ENCODE data around the gene RINT1.
"Not testable (repeated sequence)": the region's sequence is repeated elsewhere in the genome, so short reads cannot be mapped to it uniquely, and the experiment has no call there.

Gene RINT1

GRCh38 chr7:105531792-105532671 is at the start of gene RINT1:
TSS of gene RINT1 (plus strand) at chr7:105532201. CDS start at chr7:105532316, 115 bp downstream.
- peak; percentile 77 to 83 for DNase-seq (ENCODE audit: low read depth in 1 of 2, low spot score in 1 of 2)

DNA sequence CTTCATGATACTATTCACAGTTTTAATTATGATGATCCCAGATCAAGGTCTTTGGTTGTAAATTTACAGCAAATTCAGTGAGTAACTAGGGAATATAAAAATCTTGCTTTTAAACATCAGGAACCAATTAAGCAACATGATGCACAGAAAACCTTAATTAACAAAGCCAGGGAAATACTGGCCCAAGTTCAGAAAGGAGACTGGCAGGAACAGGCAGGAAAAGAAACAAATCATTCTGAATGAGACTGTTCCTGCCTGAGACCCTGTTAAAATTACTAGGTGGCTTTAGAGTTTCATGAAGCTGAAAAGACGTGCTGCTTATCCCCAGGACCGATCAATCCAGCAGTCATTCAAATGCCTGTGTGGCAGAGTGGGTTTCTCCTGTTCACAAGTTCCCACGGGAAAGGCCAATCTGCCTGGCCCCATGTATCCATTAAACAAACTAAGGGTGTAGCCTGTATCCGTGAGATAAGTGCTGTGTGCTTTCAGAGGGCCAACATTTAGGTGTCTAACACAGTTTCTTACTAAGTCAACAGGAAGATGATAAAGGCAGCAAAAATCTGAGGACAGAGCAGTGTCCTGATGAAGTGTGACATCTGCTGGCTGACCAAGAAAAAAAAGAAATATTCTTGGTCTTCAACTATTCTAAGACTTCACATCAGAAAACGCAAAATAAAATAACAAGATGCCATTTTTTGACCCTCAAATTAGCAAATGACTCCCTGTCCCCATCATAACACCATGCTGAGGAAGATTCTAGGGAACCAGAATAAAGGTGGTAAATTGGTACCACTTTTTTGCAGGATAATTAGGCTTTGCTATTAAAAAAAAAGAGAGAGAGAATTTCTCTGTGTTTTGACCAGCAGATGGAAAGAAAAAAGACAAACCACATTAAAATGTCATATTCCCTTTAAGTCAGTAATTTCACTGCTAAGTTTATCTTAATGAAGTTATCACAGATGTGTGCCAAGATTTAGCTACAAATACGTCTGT is 44.1 kb upstream of the RINT1 start:
- no peak for DNase-seq (ENCODE audit: low read depth in 1 of 2, low spot score in 1 of 2)

DNA sequence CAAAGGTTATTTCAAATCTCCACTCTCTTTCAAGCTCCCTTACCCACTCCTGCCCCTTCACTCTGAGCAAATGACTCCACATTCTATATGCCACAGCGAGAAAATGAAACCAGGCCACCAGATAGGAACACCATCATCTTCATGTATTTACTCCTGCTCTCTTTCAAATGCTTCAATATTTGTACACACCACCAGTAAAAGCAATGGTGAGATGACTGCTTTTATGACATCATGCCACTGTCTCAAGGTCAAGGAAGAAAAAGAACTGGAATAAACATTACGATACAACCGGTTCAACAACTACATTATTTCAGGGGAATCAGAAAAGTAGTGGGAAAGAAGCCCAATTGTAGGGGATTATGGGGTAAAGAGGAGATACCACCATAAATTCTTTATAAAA is 42.6 kb upstream of the RINT1 start:
- DNase-seq (ENCODE audit: low read depth in 1 of 2, low spot score in 1 of 2) = no peak

DNA sequence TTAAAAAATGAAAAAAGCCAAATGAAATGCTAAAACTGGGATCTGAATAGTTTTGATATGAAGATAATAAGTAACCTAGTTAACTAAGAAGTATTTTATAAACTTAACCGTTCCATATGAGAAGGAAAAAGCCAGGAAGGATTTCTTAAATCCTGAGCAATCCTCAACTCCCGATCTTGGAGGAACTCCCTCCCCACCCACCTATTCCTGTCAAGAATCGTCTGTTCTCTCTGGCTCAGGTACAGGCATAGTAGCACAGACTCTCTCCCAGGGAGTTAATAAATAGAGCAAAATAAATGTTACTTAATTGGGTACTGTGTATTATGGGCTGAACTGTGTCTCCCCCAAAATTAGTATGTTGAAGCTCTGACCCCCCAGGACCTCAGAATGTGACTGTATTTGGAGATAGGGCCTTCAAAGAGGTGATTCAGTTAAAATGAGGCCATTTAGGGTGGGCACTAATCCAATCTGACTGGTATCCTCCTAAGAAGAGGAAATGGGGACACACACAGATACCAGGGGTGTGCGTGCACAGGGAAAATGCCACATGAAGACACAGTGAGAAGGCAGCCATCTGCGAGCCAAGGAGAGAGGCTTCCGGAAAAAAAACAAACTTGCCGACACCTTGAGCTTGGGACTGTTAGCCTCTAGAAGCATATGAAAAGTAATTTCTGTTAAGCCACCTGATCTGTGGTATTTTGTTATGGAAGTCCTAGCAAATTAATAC is 38.6 kb upstream of the RINT1 start:
- no peak for DNase-seq (ENCODE audit: low read depth in 1 of 2, low spot score in 1 of 2)

GRCh38 chr7:105493923-105494315 is 38.1 kb upstream of the RINT1 start:
- DNase-seq (ENCODE audit: low read depth in 1 of 2, low spot score in 1 of 2) = no peak

DNA sequence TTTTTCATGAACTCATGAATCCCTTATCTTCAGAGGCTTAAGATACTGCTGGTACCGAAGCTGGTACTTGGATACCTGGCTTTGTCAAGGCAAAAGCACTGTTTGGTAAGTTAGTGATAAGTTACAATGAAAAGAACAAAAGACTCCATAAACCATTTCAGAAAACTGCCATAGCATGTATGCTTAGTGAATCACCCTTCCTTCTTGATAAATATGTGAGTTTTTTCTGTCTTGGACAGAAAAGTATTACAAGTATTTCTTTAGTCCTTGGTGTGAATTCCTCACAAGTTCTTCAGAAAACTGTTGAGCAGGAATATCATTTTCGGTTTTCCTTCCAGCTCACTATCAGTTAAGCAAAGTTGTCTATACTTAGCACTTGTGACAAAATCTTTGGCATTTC is 35.5 kb upstream of the RINT1 start:
- DNase-seq (ENCODE audit: low read depth in 1 of 2, low spot score in 1 of 2) = no peak

GRCh38 chr7:105497016-105497415 is 35.0 kb upstream of the RINT1 start:
- DNase-seq (ENCODE audit: low read depth in 1 of 2, low spot score in 1 of 2) = no peak

DNA sequence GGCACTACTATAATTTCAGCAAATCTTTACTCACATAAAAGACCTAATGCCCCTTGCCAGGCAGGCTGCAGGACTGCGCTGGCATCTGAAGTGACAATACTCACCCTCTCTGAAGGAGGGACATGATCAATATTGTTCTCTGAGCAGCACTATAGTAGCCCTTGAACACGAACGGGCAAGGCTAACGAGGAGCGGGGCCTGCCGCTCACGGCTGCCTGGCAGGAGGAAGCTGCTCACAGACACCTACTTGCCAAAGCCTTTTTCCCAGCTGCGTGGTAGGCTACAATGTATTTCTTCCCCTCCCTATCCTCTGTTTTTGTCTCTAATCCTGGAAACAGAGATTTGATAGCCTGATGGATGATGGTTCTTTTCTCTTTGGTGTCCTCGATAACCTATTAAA is 29.8 kb upstream of the RINT1 start:
- no peak for DNase-seq (ENCODE audit: low read depth in 1 of 2, low spot score in 1 of 2)

- DNase-seq (ENCODE audit: low read depth in 1 of 2, low spot score in 1 of 2) = no peak
These were observed 19.6 kb upstream of the RINT1 start for GRCh38 chr7:105512415-105512814.

DNA sequence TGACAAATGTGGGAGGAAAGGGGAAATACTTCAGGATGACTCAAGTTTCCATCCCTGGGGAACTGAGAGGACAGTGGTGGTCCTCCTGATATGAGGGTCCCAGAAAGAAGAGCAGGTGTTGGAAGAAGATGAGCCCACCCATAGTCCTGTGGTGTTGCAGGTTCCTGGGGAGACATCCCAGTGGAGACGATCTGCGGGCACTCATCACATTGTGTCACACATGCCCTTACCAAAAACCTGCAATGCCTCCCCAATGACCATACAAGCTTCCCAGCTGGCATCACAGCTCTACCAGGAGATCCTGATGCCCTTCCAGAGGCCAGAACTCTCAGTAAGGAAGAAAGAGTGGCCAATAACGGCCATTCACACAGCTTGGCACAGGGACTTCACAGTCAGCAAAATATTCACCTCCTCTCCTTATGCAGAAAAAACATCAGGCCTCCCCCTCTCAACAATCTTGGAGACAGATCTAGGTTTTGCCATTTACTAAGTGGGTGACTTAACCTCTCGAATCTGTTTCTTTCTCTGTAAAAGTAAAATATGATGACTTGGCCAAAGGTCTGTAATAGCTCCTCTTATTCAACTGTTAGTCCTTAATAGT is 19.0 kb upstream of the RINT1 start:
- DNase-seq (ENCODE audit: low read depth in 1 of 2, low spot score in 1 of 2) = no peak

DNA sequence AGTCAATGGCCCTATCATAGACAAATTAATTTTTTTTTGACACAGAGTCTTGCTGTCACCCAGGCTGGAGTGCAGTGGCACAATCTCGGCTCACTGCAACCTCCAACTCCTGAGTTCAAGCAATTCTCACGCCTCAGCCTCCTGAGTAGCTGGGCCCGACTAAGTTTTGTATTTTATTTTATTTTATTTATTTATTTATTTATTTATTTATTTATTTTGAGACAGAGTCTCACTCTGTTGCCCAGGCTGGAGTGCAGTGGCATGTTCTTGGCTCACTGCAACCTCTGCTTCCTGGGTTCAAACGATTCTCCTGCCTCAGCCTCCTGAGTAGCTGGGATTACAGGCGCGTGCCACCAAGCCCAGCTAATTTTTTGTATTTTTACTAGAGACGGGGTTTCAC is 16.4 kb upstream of the RINT1 start:
- DNase-seq (ENCODE audit: low read depth in 1 of 2, low spot score in 1 of 2) = not testable (repeated sequence)

- no peak for DNase-seq (ENCODE audit: low read depth in 1 of 2, low spot score in 1 of 2)
These were observed 12.6 kb upstream of the RINT1 start for GRCh38 chr7:105519353-105519752.

DNA sequence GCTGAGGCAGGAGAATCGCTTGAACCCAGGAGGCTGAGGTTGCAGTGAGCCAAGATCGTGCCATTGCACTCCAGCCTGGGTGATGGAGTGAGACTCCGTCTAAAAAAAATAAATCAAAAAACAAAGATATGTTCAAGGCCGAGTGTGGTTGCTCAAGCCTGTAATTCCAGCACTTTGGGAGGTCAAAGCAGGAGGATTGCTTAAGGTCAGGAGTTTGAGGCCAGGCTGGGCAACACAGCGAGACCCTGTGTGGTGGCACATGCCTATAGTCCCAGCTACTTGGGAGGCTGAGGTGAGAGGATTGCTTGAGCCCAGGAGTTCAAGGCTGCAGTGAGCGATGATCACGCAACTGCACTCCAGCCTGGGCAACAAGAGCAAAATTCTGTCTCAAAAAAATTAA is 11.4 kb upstream of the RINT1 start:
- DNase-seq (ENCODE audit: low read depth in 1 of 2, low spot score in 1 of 2) = not testable (repeated sequence)

- peak in 1 of 2 donors; percentile 8 for DNase-seq (ENCODE audit: low read depth in 1 of 2, low spot score in 1 of 2)
These were observed 10.8 kb upstream of the RINT1 start for GRCh38 chr7:105521027-105521716.

GRCh38 chr7:105521717-105522463 is 10.1 kb upstream of the RINT1 start, which contains the start of gene PUS7:
TSS of gene PUS7 (minus strand) at chr7:105522271. CDS start at chr7:105508512, 13,759 bp downstream.
- peak; percentile 61 to 70 for DNase-seq (ENCODE audit: low read depth in 1 of 2, low spot score in 1 of 2)

DNA sequence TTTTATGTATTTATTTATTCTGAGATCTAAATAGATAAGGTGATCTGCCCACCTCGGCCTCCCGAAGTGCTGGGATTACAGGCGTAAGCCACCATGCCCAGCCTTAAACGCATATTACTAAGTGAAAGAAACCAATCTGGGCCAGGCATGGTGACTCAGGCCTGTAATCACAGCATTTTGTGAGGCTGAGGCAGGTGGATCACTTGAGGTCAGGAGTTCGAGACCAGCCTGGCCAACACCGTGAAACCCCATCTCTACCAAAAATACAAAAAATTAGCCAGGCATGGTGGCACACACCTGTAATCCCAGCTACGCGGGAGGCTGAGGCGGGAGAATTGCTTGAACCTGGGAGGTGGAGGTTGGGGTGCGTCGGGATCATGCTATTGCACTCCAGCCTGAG is 7.6 kb upstream of the RINT1 start:
- DNase-seq (ENCODE audit: low read depth in 1 of 2, low spot score in 1 of 2) = not testable (repeated sequence)

DNA sequence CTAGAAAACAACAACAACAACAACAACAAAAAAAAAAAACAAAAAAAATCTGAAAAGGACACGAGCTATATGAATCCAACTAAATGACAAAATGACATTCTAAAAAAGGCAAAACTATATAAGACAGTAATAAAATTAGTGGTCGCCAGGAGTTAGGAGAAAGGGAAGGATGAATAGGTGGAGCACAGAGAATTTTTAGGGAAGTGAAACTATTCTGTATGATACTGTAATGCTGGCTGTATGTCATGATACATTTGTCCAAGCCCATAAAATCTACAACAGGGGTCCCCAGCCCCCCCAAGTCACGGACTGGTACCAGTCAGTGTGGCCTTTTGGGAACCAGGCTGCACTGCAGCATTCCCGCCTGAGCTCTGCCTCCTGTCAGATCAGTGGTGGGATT is 7.2 kb upstream of the RINT1 start:
- no peak for DNase-seq (ENCODE audit: low read depth in 1 of 2, low spot score in 1 of 2)

- not testable (repeated sequence) for DNase-seq (ENCODE audit: low read depth in 1 of 2, low spot score in 1 of 2)
These were observed 4.3 kb upstream of the RINT1 start for GRCh38 chr7:105527737-105528136.

- DNase-seq (ENCODE audit: low read depth in 1 of 2, low spot score in 1 of 2) = no peak
These were observed 1.9 kb upstream of the RINT1 start for GRCh38 chr7:105530126-105530525.

Measured in activated T-helper 1 cell treated with anti-CD3 and anti-CD28 coated beads, Interleukin-2, amount 50 U/mL, for 16 hours (primary cell).